T-helper 1 cell treated with Interleukin-12 subunit alpha and Interleukin-12 subunit beta and Interleukin-4 antibody, amounts not matched to agents 30 μg/mL and 1 μg/mL, for 36 hours (primary cell): ENCODE data around the gene TXNL4B.
"Not testable (repeated sequence)": the region's sequence is repeated elsewhere in the genome, so short reads cannot be mapped to it uniquely, and the experiment has no call there.

Experiments used
- H3K27ac Mint-ChIP-seq: one replicate; pipeline ENCODE4 v1.8.0; 2021; ENCODE audit warnings: mild to moderate bottlenecking, mixed read lengths
- H3K27me3 Mint-ChIP-seq: one replicate; pipeline ENCODE4 v1.8.0; 2021; ENCODE audit warnings: low read depth, mixed read lengths
- H3K36me3 Mint-ChIP-seq: one replicate; pipeline ENCODE4 v1.8.0; 2021; ENCODE audit warnings: low read depth, mixed read lengths
- H3K4me1 Mint-ChIP-seq: one replicate; pipeline ENCODE4 v1.8.0; 2021; ENCODE audit warnings: low read depth, mixed read lengths
- H3K4me3 Mint-ChIP-seq: one replicate; pipeline ENCODE4 v1.8.0; 2021; ENCODE audit warnings: mild to moderate bottlenecking, moderate library complexity, mixed read lengths
- H3K9me3 Mint-ChIP-seq: one replicate; pipeline ENCODE4 v1.8.0; 2021; ENCODE audit warnings: mixed read lengths

Gene TXNL4B

GRCh38 chr16:72105978-72106377 is 12.6 kb upstream of the TXNL4B start:
- Mint-ChIP-seq H3K27me3 (no peaks in the 10 kb centered on the region), H3K4me3 (no peak overlapping the region), H3K4me1 (peaks cover 3% of the 10 kb centered on the region), H3K36me3 (peaks cover 64% of the 10 kb centered on the region), H3K27ac (no peak overlapping the region), H3K9me3 (no peaks in the 10 kb centered on the region)

- H3K36me3 Mint-ChIP-seq = peaks cover 56% of the 10 kb centered on the region
- H3K9me3 Mint-ChIP-seq = no peaks in the 10 kb centered on the region
- H3K4me1 Mint-ChIP-seq = peaks cover 3% of the 10 kb centered on the region
- H3K4me3 Mint-ChIP-seq = no peak overlapping the region
- no peak overlapping the region for H3K27ac Mint-ChIP-seq
- no peaks in the 10 kb centered on the region for H3K27me3 Mint-ChIP-seq
These were observed 11.5 kb upstream of the TXNL4B start for GRCh38 chr16:72104905-72105304.

- peaks cover 9% of the 10 kb centered on the region for H3K4me1 Mint-ChIP-seq
- no peaks in the 10 kb centered on the region for H3K9me3 Mint-ChIP-seq
- H3K4me3 Mint-ChIP-seq = no peak overlapping the region
- H3K27ac Mint-ChIP-seq = no peak overlapping the region
- no peaks in the 10 kb centered on the region for H3K27me3 Mint-ChIP-seq
- peaks cover 60% of the 10 kb centered on the region for H3K36me3 Mint-ChIP-seq
These were observed 7.8 kb upstream of the TXNL4B start for GRCh38 chr16:72101195-72101594.

GRCh38 chr16:72099377-72099818 is 6.0 kb upstream of the TXNL4B start:
- H3K4me3 Mint-ChIP-seq = no peak overlapping the region
- H3K9me3 Mint-ChIP-seq = no peaks in the 10 kb centered on the region
- no peaks in the 10 kb centered on the region for H3K27me3 Mint-ChIP-seq
- H3K27ac Mint-ChIP-seq = no peak overlapping the region
- peaks cover 21% of the 10 kb centered on the region for H3K4me1 Mint-ChIP-seq
- peaks cover 56% of the 10 kb centered on the region for H3K36me3 Mint-ChIP-seq

GRCh38 chr16:72098936-72099335 is 5.5 kb upstream of the TXNL4B start:
- H3K36me3 Mint-ChIP-seq = peaks cover 55% of the 10 kb centered on the region
- H3K27me3 Mint-ChIP-seq = no peaks in the 10 kb centered on the region
- H3K27ac Mint-ChIP-seq = no peak overlapping the region
- peaks cover 21% of the 10 kb centered on the region for H3K4me1 Mint-ChIP-seq
- no peak overlapping the region for H3K4me3 Mint-ChIP-seq
- no peaks in the 10 kb centered on the region for H3K9me3 Mint-ChIP-seq

GRCh38 chr16:72094266-72094610 is 818 bp upstream of the TXNL4B start:
- Mint-ChIP-seq H3K36me3 (peaks cover 41% of the 10 kb centered on the region), H3K4me1 (peaks cover 40% of the 10 kb centered on the region)

GRCh38 chr16:72092832-72093447 is 480 bp downstream of the TXNL4B start:
- peak overlapping the region; percentile 98 for H3K27ac Mint-ChIP-seq
- no peaks in the 10 kb centered on the region for H3K9me3 Mint-ChIP-seq
- H3K27me3 Mint-ChIP-seq = no peaks in the 10 kb centered on the region
- peak overlapping the region; percentile 98 for H3K4me3 Mint-ChIP-seq
- peaks cover 40% of the 10 kb centered on the region for H3K4me1 Mint-ChIP-seq
- peaks cover 38% of the 10 kb centered on the region for H3K36me3 Mint-ChIP-seq

More at GRCh38 chr16:72094266-72094610, 818 bp upstream of the TXNL4B start:
- Mint-ChIP-seq H3K9me3 (no peaks in the 10 kb centered on the region), H3K4me3 (peak overlapping the region; percentile 98), H3K27ac (peak overlapping the region; percentile 98), H3K27me3 (no peaks in the 10 kb centered on the region)

GRCh38 chr16:72091217-72091616 is 2.2 kb downstream of the TXNL4B start:
- Mint-ChIP-seq H3K4me3 (peak overlapping the region; percentile 17), H3K27ac (peak overlapping the region; percentile 50), H3K4me1 (peaks cover 34% of the 10 kb centered on the region), H3K27me3 (no peaks in the 10 kb centered on the region), H3K36me3 (peaks cover 29% of the 10 kb centered on the region), H3K9me3 (no peaks in the 10 kb centered on the region)

- Mint-ChIP-seq H3K27ac (no peak overlapping the region), H3K4me3 (no peak overlapping the region), H3K27me3 (no peaks in the 10 kb centered on the region), H3K36me3 (peaks cover 37% of the 10 kb centered on the region), H3K9me3 (peaks cover 13% of the 10 kb centered on the region), H3K4me1 (peaks cover 1% of the 10 kb centered on the region)
These were observed 8.4 kb downstream of the TXNL4B start for GRCh38 chr16:72085002-72085401.

- Mint-ChIP-seq H3K4me3 (no peak overlapping the region), H3K4me1 (no peaks in the 10 kb centered on the region), H3K27me3 (no peaks in the 10 kb centered on the region), H3K9me3 (peaks cover 13% of the 10 kb centered on the region), H3K27ac (no peak overlapping the region), H3K36me3 (peaks cover 35% of the 10 kb centered on the region)
These were observed 9.0 kb downstream of the TXNL4B start for GRCh38 chr16:72084445-72084844.

GRCh38 chr16:72083778-72084404 is 9.5 kb downstream of the TXNL4B start:
- H3K27ac Mint-ChIP-seq = no peak overlapping the region
- H3K9me3 Mint-ChIP-seq = peaks cover 13% of the 10 kb centered on the region
- no peaks in the 10 kb centered on the region for H3K4me1 Mint-ChIP-seq
- no peak overlapping the region for H3K4me3 Mint-ChIP-seq
- no peaks in the 10 kb centered on the region for H3K27me3 Mint-ChIP-seq
- H3K36me3 Mint-ChIP-seq = peaks cover 31% of the 10 kb centered on the region

GRCh38 chr16:72076991-72077706 is 16.3 kb downstream of the TXNL4B start:
- not testable (repeated sequence) for H3K27me3 Mint-ChIP-seq, H3K36me3 Mint-ChIP-seq, H3K4me3 Mint-ChIP-seq, H3K4me1 Mint-ChIP-seq, H3K27ac Mint-ChIP-seq, H3K9me3 Mint-ChIP-seq

- H3K27me3 Mint-ChIP-seq, H3K4me1 Mint-ChIP-seq, H3K27ac Mint-ChIP-seq, H3K36me3 Mint-ChIP-seq, H3K4me3 Mint-ChIP-seq, H3K9me3 Mint-ChIP-seq: not testable (repeated sequence)
These were observed 18.4 kb downstream of the TXNL4B start for GRCh38 chr16:72075067-72075466.

GRCh38 chr16:72073560-72074230 is 19.7 kb downstream of the TXNL4B start:
- Mint-ChIP-seq H3K36me3 (no peaks in the 10 kb centered on the region), H3K4me3 (no peak overlapping the region), H3K27me3 (no peaks in the 10 kb centered on the region), H3K9me3 (no peaks in the 10 kb centered on the region), H3K27ac (no peak overlapping the region), H3K4me1 (no peaks in the 10 kb centered on the region)
